HG02973 (cell line): Measurements from ENCODE around the gene VPS54.
"Not testable (repeated sequence)": the region's sequence is repeated elsewhere in the genome, so short reads cannot be mapped to it uniquely, and the experiment has no call there.

Source experiments
- ATAC-seq: cut with Tn5 transposase; IDR thresholded peaks from one replicate; pipeline ENCODE4 v1.9.1; 2021; ENCODE audit warnings: moderate library complexity; ENCODE audit not compliant: unreplicated experiment

The VPS54 gene

DNA sequence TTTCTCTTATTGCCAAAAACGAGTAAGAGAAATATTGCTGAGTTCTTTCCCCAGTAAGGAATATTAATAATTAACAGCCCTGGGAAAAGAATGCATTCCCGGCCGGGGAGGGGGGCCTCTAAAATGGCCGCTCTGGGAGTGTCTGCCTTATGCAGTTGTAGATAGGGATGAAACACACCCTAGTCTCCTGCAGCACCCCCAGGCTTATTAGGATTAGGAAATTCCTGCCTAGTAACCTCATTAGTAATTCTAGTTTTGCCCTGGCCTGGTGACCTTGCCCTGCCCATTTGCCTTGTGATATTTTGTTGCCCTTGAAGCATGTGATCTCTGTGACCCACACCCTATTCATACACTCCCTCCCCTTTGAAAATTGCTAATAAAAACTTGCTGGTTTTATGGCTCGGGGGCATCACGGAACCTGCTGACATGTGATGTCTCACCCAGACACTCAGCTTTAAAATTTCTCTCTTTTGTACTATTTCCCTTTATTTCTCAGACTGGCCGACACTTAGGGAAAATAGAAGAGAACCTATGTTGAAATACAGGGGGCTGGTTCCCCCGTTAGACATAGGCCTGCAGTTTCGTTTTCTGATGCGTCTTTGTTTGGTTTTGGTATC is 22.5 kb downstream of the VPS54 start:
- not testable (repeated sequence) for ATAC-seq

DNA sequence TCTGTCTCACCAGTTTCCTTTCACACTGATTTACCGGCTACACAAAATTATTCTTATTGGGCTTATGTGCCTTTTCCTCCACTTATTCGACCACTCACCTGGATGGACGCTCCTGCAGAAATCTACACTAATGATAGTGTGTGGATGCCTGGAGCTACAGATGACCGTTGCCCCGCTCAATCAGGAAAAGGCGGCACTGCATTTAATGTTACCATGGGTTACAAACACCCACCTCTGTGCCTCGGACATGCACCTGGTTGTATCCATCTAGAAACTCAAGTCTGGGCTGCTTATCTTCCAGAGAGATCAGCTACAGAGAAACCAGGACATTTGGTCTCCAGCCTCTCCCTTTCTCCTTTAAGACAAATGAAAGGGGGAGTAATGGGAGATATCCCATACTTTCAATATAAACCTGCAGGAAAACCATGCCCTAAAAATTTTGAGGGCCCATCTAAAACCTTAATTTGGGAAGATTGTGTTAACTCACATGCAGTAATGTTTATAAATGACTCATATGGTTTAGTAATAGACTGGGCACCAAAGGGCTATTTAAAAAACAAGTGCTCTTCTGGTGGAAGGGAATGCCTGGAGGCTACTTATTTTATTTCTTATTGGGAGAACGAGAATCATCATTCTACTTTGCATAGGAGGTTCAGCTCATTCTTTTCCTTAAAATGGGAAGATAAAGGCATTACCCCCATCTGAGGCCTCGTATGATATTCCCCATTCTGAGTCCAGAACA is 24.7 kb downstream of the VPS54 start:
- not testable (repeated sequence) for ATAC-seq

DNA sequence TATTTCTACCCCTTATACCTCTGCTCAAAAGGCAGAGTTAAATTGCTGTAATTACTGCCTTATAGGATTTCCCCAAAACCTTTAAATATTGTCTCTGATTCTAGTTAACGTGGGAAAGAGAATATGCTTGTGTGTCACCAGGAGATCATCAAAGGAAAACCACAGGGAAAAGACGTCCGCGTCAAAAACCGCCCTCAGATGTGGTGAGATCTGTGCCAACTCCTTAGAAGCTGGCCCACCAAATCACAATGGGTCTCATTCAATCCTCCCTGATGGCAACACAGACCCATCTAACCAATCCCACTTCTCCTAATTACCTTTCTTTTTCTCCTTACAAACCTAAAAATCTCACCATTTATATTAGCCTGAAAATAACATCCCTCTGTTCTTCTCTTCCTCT is 25.4 kb downstream of the VPS54 start:
- no peak for ATAC-seq

DNA sequence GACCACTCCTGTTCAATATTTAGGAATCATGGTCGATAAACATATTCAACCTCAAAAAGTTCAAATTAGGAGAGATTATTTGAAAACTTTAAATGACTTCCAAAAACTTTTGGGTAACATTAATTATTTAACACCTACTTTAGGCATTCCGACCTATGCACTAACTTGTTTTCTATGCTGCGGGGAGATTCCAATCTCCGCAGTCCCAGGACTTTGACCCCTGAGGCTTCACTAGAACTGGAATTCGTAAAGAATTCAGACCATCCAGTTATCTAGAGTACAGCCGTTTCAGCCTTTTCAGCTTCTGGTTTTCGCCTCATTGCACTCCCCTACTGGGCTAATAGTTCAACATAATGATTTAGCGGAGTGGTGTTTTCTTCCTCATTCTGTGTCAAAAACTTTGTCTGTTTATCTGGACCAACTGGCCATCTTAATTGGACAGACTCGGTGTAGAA is 26.1 kb downstream of the VPS54 start:
- not testable (repeated sequence) for ATAC-seq

DNA sequence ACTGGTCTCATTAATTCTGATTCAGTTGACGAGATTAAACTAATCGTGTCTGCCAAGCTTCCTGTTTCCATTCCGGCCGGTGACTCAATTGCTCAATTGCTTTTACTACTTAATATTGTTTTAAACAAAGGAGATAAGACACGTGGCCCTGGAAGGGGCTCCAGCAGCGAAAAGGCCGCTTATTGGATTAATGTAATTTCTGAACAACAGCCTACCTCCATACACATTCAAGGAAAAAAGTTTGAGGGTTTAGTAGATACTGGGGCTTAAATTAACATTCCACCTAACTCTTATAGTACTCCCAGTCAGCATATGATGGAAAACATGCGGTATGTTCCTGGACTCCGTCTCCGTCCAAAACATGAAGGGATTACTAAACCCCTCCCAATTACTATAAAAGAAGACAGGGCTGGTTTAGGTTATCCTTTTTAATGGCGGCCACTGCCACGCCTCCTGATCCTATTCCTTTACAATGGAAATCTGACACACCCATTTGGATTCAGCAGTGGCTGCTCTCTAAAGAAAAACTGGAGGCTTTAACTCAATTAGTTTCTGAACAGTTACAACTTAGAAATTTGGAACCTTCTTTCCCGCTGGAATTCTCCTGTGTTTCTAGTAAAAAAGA is 27.1 kb downstream of the VPS54 start:
- no peak for ATAC-seq

DNA sequence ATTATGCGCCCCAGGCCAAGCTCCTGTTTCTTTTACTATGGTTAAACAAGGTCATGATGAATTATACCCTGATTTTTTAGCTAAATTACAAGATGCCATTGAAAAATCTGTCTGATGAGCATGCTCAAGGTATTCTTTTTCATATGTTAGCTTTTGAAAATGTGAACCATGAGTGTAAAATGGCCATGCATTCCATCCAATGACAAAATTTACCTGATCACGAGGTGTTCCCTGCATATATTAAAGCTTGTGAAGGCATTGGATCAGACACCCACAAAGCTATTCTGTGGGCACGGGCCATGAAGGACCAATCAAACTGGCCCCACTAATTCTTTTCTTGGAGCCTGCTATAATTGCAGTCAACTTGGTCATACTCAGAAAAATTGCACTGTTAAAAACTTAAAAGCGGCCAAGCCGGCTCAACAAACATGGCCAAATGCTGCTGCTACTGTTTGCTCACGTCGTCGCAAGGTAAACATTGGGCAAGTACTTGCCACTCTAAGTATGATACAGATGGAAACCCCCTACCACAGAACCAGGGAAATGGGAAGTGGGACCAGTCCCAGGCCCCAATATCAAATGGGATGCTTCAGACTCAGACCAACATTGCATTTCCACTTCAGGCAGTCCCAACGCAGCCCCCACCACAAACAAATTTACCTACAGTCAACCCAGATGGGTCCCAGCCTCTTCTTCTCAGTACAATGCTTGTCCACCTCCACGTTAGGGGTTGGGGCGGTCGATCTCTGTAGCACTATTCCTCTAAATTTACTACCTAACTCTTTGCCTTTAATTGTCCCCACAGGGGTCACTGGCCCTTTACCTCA is 27.8 kb downstream of the VPS54 start:
- not testable (repeated sequence) for ATAC-seq

DNA sequence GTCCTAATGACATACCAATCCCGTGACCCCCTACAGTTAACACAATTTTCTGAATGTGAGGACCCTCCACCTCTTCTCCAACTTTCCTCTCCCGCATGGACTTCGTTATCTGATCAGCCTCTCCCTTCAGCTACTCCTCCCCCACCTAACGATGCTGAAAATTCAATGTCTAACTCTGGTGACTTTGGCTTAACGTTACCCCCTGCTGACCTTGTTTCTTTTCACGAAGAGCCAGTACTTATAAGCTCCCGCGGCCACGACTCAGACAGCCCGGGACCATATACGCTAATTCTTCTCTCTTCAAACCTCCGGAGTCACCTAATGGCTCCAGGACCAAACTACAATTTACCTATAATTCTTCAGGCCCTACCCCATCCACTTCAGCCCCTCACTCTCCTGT is 29.2 kb downstream of the VPS54 start:
- no peak for ATAC-seq

DNA sequence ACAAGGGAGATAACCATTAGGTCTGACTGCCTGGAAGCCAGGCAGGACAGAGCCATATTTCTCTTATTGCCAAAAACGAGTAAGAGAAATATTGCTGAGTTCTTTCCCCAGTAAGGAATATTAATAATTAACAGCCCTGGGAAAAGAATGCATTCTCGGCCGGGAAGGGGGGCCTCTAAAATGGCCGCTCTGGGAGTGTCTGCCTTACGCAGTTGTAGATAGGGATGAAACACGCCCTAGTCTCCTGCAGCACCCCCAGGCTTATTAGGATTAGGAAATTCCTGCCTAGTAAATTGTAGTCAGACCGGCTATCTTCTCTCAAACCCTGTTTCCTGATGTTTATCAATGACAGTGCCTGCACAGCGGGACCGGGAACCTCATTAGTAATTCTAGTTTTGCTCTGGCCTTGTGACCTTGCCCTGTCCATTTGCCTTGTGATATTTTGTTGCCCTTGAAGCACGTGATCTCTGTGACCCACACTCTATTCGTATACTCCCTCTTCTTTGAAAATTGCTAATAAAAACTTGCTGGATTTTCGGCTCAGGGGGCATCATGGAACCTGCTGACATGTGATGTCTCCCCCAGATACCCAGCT is 30.3 kb downstream of the VPS54 start:
- ATAC-seq: not testable (repeated sequence)

DNA sequence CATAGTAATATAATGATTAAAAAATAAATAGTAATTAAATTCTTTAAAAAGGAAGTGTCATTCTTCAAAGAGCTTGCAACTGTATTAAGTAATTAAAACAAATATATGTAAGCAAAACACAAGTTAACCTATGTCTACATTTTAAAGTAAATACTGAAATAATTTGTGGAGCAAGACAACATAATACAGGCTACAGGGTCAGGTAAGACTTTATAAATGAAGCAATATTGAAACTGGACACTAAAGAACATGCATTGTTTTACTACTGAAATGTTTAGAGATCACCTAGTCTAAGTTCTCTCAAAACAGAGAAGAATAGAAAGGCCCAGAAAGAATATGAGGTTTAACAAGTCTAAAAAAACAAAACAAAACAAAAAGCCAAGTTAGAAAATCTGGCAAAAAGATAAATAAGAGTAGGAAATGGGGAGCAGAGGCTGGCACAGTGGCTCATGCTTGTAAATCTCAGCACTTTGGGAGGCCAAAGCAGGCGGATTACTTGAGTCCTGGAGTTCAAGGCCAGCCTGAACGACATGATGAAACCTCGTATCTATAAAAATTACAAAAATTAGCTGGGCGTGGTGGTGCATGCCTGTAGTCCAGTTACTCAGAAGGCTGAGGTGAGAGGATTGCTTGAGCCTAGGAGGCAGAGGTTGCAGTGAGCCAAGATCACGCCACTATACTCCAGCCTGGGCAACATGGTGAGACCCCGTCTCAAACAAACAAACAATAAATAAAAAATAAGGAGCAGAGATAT is 34.4 kb downstream of the VPS54 start:
- ATAC-seq: no peak

DNA sequence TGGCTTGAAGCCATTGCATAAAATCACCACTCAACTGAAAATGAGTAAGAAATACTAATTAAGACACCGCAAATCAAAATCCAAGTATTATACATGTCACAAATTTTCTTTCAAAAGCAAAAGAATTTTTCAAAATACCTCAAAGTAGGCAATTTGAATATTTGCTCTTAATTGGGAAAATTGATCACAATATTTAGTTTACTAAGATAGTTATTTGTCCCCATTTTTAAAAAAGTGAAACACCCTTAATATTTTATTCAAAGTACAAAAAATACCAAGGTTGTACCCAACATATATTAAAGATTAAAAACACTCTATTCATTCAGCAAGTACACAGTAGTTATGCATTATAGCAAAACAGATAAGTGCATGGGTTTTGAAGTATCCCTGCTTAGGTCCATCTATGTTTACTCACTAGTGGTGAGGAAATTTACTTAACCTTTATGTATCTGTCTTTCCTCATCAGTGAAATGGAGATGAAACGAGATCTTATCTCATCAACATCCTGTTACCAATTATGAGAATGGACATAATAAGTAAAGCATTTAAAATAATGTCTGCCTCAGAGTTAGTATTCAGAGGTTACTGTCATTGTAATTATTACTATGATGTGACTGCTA is 35.1 kb downstream of the VPS54 start:
- no peak for ATAC-seq

DNA sequence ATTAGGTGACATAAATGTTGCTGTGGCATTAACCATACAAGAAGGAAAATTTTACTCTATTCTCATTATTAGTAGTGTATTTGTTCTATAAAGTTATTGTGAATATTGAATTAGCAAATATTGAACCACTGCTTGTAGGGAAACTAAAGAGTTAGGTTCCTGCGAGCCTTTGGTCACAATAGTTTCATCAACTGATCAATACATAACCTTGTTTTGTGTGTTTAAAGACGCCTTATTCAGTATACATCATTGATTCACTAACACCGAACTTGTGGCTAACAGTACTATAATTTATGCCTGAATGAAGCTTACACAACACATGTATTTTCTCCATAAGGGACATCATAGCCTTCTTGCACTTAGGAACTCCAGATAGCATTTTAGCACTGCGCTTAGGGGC is 36.9 kb downstream of the VPS54 start:
- no peak for ATAC-seq

DNA sequence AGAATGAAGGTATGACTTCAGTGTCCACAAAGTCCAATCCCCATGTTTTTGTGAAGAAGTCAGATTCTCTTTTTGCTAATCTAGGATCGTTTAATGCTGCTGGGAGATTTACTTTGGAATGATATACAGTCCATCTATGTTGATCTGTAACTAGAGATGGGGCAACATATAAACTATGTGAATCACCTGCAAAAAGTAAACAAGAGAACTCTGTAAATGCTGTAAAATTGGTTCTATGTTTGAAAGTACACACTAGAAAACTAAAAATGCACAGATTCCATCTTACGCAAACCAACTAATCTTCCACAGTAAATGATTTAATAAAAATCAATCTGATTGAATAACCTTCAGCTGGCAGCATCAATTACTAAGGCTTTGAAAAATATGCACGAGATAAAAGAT is 37.5 kb downstream of the VPS54 start:
- ATAC-seq: no peak

DNA sequence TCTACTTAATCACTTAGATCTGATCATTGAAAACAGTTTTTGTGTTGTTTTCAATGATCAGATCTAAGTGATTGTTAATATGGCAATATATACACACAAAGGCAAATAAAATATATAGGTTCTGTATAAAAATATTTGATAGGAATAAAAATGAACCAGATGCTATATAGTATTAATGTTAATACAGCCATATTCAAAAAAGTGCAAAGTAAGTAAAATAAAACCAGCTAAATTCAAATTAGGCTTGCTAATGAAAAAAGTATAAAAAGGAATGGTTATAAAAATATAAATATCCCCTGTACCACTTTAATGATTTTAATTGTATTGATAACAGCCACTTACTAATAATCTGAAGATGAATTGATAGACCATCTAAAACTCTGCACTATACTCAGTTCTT is 38.4 kb downstream of the VPS54 start:
- ATAC-seq: no peak

DNA sequence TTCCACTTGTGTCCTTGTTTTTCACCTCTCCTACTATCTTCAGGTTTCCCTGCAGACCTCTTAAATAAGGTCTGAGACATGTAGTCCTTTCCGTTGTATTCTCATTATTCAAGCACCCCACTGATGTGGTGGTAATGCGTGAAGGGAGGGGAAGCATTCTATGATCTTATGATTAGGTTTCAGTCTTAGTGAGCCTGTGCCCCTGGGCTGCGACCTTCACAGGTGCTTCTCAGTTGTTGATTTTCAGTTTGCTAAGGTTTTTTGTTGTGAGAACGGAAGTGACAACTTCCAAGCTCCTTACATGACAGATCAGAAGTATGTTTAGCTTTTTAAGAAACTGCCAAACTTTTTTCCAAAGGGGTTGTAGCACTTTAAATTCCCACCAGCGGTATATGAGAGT is 41.3 kb downstream of the VPS54 start:
- no peak for ATAC-seq

DNA sequence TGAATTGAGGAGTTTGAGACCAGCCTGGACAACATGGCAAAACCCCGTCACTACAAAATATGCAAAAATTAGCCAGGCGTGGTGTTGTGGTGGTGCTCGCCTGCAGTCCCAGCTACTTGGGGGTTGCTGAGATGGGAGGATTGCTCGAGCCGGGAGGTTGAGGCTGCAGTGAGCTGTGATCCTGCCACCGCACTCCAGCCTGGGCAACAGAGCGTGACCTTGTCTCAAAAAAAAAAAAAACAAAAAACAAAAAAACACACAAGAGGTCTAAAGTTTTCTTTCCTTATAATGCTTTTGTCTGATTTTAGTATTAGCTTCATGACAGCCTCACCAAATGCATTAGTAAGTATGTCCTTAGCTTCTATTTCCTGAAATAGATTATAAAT is 43.1 kb downstream of the VPS54 start:
- no peak for ATAC-seq

DNA sequence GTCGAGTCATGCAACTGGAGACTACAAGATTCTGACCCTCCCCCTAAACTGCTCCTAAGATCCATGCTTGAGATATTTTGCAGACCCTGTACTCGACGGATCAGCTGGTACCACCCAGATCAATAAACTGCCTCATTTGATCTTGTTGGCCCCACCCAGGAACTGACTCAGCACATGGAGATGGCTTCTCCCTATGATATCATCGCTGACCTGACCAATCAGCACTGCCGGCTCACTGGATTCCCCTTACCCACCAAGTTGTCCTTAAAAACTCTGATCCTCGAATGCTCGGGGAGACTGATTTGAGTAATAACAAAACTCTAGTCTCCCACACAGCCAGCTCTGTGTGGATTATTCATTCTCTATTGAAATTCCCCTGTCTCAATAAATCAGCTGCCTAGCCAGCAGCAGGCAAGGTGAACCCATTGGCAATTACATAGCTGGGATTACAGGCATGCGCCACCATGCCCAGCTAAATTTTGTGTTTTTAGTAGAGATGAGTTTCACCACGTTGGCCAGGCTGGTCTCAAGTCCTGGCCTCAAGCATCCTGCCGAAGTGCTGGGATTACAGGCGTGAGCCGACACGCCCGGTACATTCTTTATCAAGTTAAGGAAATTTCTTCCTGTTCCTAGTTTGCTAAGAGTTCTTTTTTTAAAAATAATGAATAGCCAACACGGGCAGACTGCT is 43.6 kb downstream of the VPS54 start:
- no peak for ATAC-seq

DNA sequence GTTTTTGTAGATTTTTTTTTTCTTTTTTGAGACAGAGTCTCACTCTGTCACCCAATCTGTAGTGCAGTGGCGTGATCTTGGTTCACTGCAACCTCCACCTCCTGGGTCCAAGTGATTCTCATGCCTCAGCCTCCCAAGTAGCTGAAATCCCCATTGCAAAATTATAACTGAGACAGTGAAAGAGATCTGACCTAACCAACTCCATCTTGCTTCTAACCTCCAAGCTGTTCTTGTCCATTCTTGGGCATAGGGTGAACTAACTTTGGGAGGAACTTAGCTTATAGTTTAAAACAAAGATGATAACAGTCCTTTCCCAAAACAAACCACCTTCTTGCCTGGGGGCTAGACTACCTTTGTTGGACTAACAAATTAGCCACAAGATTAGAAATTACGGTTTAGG is 44.2 kb downstream of the VPS54 start:
- not testable (repeated sequence) for ATAC-seq

DNA sequence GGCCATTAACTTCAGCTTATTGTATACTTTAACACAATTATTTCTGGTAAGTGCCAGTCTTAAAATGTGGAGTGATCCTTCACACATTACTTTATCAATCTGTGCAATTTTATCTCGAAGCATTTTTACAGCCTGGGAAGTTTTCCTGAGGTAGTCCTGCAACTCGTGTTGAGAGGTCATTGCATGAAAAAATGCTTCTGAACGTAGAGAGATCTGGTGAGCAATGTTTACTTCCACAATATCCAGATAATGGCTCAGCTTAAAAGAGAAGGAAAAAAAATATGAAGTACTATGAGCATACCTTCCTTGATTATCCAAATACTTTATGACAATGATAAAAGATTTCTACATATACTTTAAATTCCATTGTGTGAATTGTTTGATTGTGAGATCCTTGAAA is 57.0 kb downstream of the VPS54 start:
- no peak for ATAC-seq

DNA sequence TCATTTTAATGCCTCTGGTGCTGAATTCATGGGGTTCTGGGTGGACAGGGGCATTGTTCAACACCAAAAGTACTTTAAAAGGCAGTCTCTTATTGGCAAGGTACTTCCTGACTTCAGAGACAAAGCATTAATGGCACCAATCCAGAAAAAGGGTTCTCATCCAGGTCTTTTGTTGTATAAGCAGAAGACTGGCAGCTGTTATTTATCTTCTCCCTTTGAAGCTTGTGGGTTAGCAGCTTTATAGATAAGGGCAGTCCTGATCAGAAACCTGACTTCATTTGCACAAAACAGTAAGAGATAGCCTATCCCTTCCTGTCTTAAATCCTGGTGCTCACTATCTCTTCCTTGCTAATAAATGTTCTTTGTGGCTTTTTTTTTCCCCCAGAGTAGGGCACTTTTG is 68.8 kb downstream of the VPS54 start:
- ATAC-seq: no peak
